RPMI7951 (cell line): ENCODE results near the gene DMRTC2. TPM values are rescaled to one million over a fixed set of nuclear protein-coding genes. Genes with fewer than 3 reads are reported as not detected.
"Not testable (repeated sequence)": the region's sequence is repeated elsewhere in the genome, so short reads cannot be mapped to it uniquely, and the experiment has no call there.

Experiments used
- DNase-seq: peaks from one replicate; pipeline ENCODE4 v3.0.0-alpha.2; 2012; ENCODE audit warnings: low read depth
- total RNA-seq: library from RNA; depleted of rRNA; stranded (reverse); fragments of >200 nt; shearing (Covaris generic); gene quantifications from 2 replicates; pipeline ENCODE4 v1.2.3, GENCODE V29; 2014

DMRTC2 gene
- total RNA-seq, 1 experiment from 2014 or later = not detected

DNA sequence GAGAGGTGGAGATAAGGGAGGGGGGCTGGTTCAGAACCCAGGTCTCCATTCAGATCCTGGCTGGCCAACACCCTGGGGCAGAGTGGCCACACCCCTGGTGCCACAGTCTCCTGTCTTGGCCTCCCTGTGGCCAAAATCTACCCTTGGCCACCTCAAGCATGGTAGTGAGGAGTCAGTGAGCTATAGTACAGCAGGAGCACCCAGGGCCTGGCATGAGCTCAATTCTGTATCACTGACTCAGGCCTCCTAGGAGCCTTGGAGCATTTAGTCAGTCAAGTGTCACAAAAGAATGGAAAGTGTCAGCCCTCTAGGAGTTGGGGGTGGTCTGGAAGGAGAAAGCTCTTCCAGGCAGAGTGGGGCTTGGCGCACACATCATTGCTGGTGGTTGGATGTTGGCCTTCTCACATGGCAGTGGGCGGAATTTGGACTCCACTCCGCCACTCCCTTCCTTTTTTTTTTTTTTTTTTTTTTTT, 25.6 kb downstream of the DMRTC2 start:
- peak; percentile 35 for DNase-seq

DNA sequence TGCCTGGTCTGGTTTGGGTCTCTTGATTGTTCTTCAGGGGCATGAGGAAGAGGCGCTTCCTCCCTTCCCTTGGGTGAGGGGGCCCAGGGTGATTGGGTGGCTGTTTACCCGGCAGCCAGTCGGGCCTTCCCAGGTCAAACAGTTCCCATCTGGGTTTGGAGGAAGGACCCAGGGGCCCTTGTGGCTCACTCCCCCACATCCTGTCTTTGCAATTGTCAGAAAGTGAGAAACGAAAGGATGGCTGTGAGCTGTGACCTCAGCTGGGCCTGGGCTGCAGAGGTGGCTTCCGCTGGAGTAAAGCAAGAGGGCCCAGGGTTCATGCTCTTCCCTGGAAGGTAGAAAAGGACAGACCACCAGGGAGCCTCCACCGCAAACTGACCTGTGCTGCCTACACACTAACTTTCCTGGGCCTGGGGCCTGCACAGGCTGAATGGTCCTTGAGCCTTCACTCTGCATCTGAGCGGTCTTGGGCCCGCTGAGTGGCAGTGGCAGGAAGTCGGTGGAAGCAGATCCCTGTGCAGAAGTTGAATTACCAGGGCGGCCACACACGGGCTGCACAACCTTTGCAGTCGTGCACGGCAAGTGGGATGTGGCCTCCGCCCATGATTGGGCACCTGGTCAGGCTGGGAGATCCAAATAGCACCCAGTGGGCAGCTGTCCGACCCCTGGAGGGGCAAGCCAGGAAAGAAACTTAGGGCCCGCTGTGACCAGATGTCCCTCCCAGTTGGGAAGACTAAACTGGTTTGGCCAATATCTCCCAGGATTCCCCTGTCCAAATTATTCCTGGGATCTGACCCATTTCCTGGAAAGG, 26.9 kb downstream of the DMRTC2 start:
- DNase-seq = no peak

GRCh38 chr19:41872384-41872774, 27.5 kb downstream of the DMRTC2 start:
- DNase-seq = no peak

- DNase-seq = peak; percentile 56
Observed at GRCh38 chr19:41872775-41873647, 28.2 kb downstream of the DMRTC2 start.

GRCh38 chr19:41875973-41876372, 31.1 kb downstream of the DMRTC2 start:
- DNase-seq = not testable (repeated sequence)

DNA sequence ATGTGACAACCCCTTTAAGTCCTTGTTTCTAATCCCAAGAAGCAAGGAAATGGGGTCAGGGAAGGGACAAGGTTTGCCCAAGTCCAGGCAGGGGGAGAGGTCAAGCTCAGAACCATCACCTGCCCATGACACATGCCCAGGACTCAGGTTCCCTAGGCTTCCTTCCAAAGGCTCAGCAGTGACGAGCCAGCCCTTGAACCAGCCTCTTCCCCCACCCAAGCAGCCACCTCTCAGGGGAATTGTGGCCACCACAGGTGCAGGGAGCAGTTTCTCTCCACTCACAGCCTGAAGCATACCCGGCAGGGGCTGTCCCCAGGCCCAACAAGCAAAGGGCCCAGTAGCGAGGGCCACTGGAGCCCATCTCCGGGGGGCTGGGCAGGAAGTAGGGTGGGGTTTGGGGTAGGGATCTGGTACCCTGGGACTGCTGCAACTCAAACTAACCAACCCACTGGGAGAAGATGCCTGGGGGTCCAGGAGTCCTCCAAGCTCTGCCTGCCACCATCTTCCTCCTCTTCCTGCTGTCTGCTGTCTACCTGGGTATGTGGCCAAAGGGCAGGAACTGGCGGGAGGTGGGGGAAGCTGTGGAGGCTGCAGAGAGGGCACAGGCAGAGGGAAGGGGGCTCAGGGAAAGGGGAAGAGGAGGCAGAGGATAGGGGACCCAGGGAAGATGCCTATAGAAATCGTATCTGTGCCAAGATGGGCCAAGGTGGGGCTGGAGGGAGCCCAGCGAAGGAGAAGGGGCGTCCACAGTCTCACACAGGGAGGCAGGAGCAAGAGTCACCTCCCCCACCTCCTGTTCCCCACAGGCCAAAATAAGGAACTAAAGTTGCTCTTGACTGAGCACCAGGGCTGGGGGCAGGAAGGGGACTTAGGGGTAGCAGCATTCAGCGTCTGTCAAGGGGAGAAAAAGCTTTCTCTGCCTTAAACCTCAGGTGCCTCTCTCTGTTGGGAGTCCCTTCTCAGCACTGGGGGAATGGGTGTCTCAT, 32.3 kb downstream of the DMRTC2 start, which contains the start of gene CD79A:
TSS of gene CD79A (plus strand) at position 433 of the 986 bp plus-strand sequence. CDS start at position 459, 26 bp downstream.
- no peak for DNase-seq

DNA sequence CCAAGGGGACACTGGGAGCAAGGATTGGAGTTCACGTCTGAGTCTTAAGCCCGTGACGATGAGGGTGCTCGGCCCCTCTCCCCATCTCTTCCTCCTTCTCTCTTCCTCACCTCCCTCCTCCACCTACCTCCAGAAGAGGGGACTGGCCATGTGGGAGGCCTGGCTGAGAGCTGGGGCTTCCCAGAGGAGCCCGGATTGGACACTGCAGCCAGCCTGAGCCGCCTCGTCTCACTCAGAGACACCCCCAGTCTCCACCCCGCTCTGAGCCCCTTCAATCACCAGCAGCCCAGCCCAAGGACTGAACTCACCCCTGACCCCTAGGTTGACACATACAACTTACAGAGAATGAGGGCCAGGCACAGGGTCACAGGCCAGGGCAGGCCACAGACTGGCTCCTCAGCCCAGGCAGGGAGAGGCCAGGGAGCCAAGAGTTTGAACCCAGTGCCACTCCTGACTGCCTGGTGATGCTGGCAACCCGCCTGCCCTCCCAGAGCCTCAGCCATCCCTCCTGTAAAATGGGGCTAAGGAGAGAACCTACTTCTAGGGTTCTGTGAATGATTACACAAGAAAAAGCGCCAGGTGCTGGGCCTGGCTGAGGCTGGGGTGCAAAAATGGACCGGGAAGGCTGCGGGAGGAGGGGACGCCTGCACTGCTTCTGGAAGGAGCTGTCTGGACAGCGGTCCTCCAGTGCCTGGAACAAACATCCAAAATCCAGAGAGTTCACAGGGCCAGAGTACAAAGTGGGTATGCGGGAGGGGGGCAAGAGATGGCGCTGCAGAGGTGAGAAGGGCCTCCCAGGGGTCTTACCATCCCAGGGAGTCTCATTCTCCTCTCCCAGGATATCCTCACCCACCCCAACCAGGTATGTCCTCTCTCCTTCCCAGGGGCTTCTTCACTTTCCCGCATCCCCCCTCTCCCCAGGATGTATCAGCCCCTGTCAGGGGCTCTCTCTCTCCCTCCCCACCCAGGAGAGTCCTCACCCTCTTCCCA, 33.4 kb downstream of the DMRTC2 start:
- DNase-seq = no peak

GRCh38 chr19:41879080-41879479, 34.2 kb downstream of the DMRTC2 start:
- DNase-seq = no peak

DNA sequence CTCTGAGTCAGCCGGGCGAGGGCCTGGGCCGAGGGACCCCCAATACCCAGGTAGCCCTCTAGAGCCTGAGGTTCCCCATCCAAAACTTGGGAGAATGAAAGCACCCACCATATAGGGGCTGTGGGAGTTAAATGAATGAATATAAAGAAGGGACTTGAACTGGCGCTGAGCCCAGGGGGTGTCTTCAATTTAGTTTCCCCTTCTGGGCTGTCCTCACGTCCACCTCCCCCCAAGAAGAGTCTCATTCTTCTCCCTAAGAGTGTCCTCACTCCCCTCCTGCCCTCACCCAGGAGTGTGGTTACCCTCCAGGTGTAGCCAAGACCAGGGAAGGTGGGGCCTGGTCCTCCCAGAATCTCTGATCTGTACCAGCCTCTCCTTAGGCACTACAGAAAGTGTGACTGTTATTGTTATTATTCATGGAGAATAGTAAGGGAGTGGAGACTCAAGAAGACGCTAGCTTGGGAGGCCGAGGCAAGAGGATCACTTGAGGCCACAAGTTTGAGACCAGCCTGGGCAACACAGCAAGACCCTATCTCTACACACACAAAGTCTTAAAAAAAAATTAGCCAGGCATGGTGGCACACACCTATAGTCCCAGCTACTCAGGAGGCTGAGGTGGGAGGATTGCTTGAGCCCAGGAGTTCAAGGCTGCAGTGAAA, 35.0 kb downstream of the DMRTC2 start:
- no peak for DNase-seq

- no peak for DNase-seq
Observed at GRCh38 chr19:41880329-41880708, 35.5 kb downstream of the DMRTC2 start.

- DNase-seq = peak; percentile 56
Observed at GRCh38 chr19:41882568-41883462, 38.0 kb downstream of the DMRTC2 start, which contains the start of gene ARHGEF1. ARHGEF1 (plus strand) TSS chr19:41883184; CDS start chr19:41888083, 4,899 bp downstream.

- no peak for DNase-seq
Observed at GRCh38 chr19:41883463-41883820, 38.6 kb downstream of the DMRTC2 start.

DNA sequence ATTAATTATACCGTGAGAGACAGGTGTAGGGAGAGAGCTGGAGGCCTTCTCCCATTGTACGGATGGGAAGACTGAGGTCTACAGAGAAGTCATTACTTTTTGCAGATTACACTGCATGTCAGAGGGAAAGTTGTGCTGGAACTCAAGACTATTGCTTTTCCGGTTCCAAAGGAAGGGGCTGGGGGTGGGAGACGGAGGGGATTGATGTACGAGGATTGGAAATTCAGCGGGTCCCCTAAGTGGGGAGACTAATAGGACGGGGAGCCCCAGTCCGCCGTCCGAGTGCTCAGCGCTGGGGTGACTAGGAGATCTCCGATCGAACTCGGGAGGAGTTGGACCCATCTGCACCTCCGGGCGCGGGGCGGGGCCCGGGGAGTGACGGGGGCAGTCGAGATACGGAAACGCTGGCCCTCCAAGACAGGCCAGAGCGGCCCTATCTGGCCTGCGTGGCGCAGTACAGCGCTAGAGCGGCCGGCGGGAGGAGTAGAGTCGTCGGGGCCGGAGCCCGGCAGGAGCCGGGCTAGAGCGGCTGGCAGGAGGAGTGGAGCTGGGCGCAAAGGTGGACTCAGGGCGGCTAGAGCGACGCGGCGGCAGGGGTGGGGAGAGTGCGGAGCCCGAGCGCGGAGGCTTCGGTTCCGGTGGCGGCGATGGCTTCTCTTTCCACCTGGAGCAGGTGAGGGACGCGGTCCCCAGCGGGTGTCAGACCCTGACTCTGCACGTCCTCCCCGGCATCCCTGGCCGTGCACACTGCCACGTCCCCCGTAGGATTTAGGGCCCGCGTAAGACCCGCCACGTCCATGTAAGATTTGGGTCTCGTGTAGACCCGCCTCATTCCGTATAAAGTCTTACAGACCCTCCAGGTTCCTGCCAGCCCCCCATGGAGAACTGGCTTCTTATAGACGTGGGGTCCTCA, 39.2 kb downstream of the DMRTC2 start:
- DNase-seq = peak; percentile 97

- no peak for DNase-seq
Observed at GRCh38 chr19:41886761-41887710, 42.2 kb downstream of the DMRTC2 start.

- peak; percentile 81 for DNase-seq
Observed at GRCh38 chr19:41887711-41888382, 43.0 kb downstream of the DMRTC2 start.

DNA sequence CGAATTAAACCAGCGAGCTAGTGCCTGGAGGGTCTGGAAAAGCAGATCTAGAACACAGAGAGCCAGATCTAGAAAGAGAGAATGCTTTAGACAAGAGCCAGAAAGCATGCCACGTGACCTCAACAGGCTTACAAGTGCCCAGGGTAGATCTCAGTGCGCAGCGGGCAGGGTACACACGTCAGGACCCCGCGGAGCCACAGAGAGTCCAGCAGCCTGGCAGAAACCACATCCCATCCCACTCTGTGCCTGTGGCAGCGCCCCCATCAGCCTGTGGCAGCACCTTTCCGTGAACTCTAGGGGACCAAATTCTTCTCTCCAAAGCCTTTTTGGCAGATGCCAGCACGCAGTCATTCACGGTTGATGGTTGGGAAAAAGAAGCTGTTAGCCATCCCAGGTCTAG, 44.1 kb downstream of the DMRTC2 start:
- no peak for DNase-seq
